H1 (cell line): ENCODE measurements around the gene GRK5. TPM values are rescaled to one million over a fixed set of nuclear protein-coding genes. Genes with fewer than 3 reads are reported as not detected.

Experiments used
- CTCF ChIA-PET: fragments of 300-600 bp; sonication (Branson Sonifier 250); formaldehyde crosslinking; loops from one replicate; lab custom pipeline; 2021; ENCODE audit not compliant: partially characterized antibody; lab: Charles Lee
- POLR2A ChIA-PET: fragments of 300-600 bp; sonication (Branson Sonifier 250); formaldehyde crosslinking; loops from one replicate; lab custom pipeline; 2021; ENCODE audit warnings: inconsistent platforms; ENCODE audit not compliant: partially characterized antibody; lab: Charles Lee
- DNase-seq, 2 experiments: peaks; one replicate each; pipeline versions ENCODE4 v3.0.0 to v3.0.0-alpha.2; 2010 to 2022; ENCODE audit warnings: low spot score in 2 of 2, low read depth in 1 of 2, mixed read lengths in 1 of 2
- FAIRE-seq: peaks from 2 replicates; lab custom pipeline; 2011; peaks lifted over from hg19 to GRCh38; lab: Jason Lieb, UNC
- H2AFZ ChIP-seq: 2 replicates; pipeline ENCODE4 v1.8.1; 2012; ENCODE audit warnings: low read length, inconsistent platforms
- H2AK5ac ChIP-seq: 2 replicates; pipeline ENCODE4 v1.6.1; 2013; ENCODE audit warnings: low read depth, low read length
- H2BK120ac ChIP-seq: replicated peaks from 2 replicates; pipeline ENCODE3; 2013; ENCODE audit warnings: low read depth, low read length, inconsistent platforms
- H2BK12ac ChIP-seq: 2 replicates; pipeline ENCODE4 v1.6.1; 2013; ENCODE audit warnings: low read depth, low read length
- H2BK15ac ChIP-seq: 2 replicates; pipeline ENCODE4 v1.6.1; 2013; ENCODE audit warnings: low read length
- H2BK20ac ChIP-seq: 2 replicates; pipeline ENCODE4 v1.6.1; 2013; ENCODE audit warnings: low read length
- H2BK5ac ChIP-seq: 2 replicates; pipeline ENCODE4 v1.6.1; 2013; ENCODE audit warnings: low read depth, low read length
- H3K14ac ChIP-seq: 2 replicates; pipeline ENCODE4 v1.6.1; 2013; ENCODE audit warnings: inconsistent platforms; ENCODE audit not compliant: insufficient read length
- H3K18ac ChIP-seq: 2 replicates; pipeline ENCODE4 v1.6.1; 2013; ENCODE audit warnings: low read length; ENCODE audit errors: extremely low read depth
- H3K23ac ChIP-seq: 2 replicates; pipeline ENCODE4 v1.6.1; 2013; ENCODE audit warnings: inconsistent platforms; ENCODE audit not compliant: insufficient read length
- H3K23me2 ChIP-seq: 2 replicates; pipeline ENCODE4 v1.6.1; 2013; ENCODE audit warnings: low read depth, low read length
- H3K27ac ChIP-seq: 2 replicates; pipeline ENCODE4 v1.6.1; 2011; ENCODE audit warnings: low read depth, low read length, inconsistent platforms
- H3K27me3 ChIP-seq, 4 experiments: replicated peaks in 1 of 4; 1 replicate in 1 of 4; 2 replicates in 3 of 4; pipeline versions ENCODE4 v1.6.1 to v1.8.1; 2011 to 2013; ENCODE audit warnings: low read length in 3 of 4, mild to moderate bottlenecking in 3 of 4, inconsistent platforms in 2 of 4, mixed read lengths in 2 of 4, moderate library complexity in 1 of 4; ENCODE audit not compliant: control insufficient read depth in 3 of 4, insufficient read depth in 3 of 4; ENCODE audit errors: extremely low read depth in 1 of 4
- H3K36me3 ChIP-seq, 4 experiments: 2 replicates each; pipeline versions ENCODE4 v1.6.1 to v1.8.1; 2011 to 2013; ENCODE audit warnings: mild to moderate bottlenecking in 4 of 4, low read length in 3 of 4, moderate library complexity in 2 of 4, control low read depth in 1 of 4, inconsistent platforms in 1 of 4; ENCODE audit not compliant: insufficient read depth in 4 of 4, control insufficient read depth in 2 of 4
- H3K4ac ChIP-seq: replicated peaks from 2 replicates; pipeline ENCODE3; 2013; ENCODE audit warnings: low read length, low read depth, mixed read lengths, inconsistent platforms; ENCODE audit not compliant: insufficient read length
- H3K4me1 ChIP-seq, 4 experiments: replicated peaks in 1 of 4; 1 replicate in 1 of 4; 2 replicates in 3 of 4; pipeline versions ENCODE4 v1.6.1 to v1.8.1; 2011 to 2013; ENCODE audit warnings: low read length in 3 of 4, inconsistent platforms in 2 of 4, mixed read lengths in 1 of 4; ENCODE audit not compliant: insufficient read depth in 4 of 4, control insufficient read depth in 3 of 4
- H3K4me2 ChIP-seq, 2 experiments: 2 replicates each; pipeline versions ENCODE4 v1.6.1 to v1.8.1; 2011 to 2013; ENCODE audit warnings: low read depth in 2 of 2, low read length in 2 of 2, control low read depth in 1 of 2, inconsistent platforms in 1 of 2, mild to moderate bottlenecking in 1 of 2; ENCODE audit not compliant: insufficient read depth in 1 of 2
- H3K4me3 ChIP-seq, 4 experiments: fragments of 200-600, 300-600 bp in 1 of 4; sonication (generic), shearing (Covaris generic), sonication (Bioruptor Twin) in 1 of 4; 2 replicates each; pipeline versions ENCODE4 v1.5.1 to v1.8.1; 2011 to 2016; ENCODE audit warnings: low read length in 4 of 4, low read depth in 3 of 4, control low read depth in 2 of 4, inconsistent platforms in 2 of 4, mild to moderate bottlenecking in 2 of 4, mixed read lengths in 1 of 4, moderate library complexity in 1 of 4; ENCODE audit not compliant: insufficient read depth in 2 of 4; ENCODE audit errors: extremely low read depth in 1 of 4
- H3K56ac ChIP-seq: replicated peaks from 2 replicates; pipeline ENCODE3; 2013; ENCODE audit warnings: low read depth, mild to moderate bottlenecking, mixed read lengths, low read length, inconsistent platforms; ENCODE audit not compliant: insufficient read length
- H3K79me1 ChIP-seq: 2 replicates; pipeline ENCODE4 v1.6.1; 2013; ENCODE audit warnings: low read depth, low read length, control low read depth
- H3K79me2 ChIP-seq, 2 experiments: 2 replicates each; pipeline versions ENCODE4 v1.6.1 to v1.8.1; 2012 to 2013; ENCODE audit warnings: low read length in 2 of 2, mild to moderate bottlenecking in 2 of 2, inconsistent platforms in 1 of 2; ENCODE audit not compliant: insufficient read depth in 2 of 2, control insufficient read depth in 1 of 2
- H3K9ac ChIP-seq, 4 experiments: replicated peaks in 1 of 4; 1 replicate in 1 of 4; 2 replicates in 3 of 4; pipeline versions ENCODE4 v1.6.1 to v1.8.1; 2011 to 2013; ENCODE audit warnings: low read depth in 3 of 4, low read length in 3 of 4, control low read depth in 2 of 4, mild to moderate bottlenecking in 2 of 4, moderate library complexity in 2 of 4, inconsistent platforms in 1 of 4; ENCODE audit errors: extremely low read depth in 1 of 4
- H3K9me3 ChIP-seq, 2 experiments: 2 replicates each; pipeline versions ENCODE4 v1.6.1 to v1.8.1; 2012 to 2013; ENCODE audit warnings: mild to moderate bottlenecking in 2 of 2, moderate library complexity in 2 of 2, control low read depth in 1 of 2, inconsistent platforms in 1 of 2, low read depth in 1 of 2, low read length in 1 of 2, mixed read lengths in 1 of 2; ENCODE audit not compliant: insufficient read depth in 2 of 2
- H4K20me1 ChIP-seq, 2 experiments: replicated peaks in 1 of 2; 2 replicates each; pipeline versions ENCODE3 to v1.8.1; 2011 to 2013; ENCODE audit warnings: inconsistent platforms in 2 of 2, low read length in 2 of 2, mild to moderate bottlenecking in 1 of 2; ENCODE audit not compliant: insufficient read depth in 2 of 2, control insufficient read depth in 1 of 2
- H4K5ac ChIP-seq: 2 replicates; pipeline ENCODE4 v1.6.1; 2013; ENCODE audit warnings: low read length, low read depth, mixed read lengths, inconsistent platforms; ENCODE audit not compliant: insufficient read length
- H4K8ac ChIP-seq: 2 replicates; pipeline ENCODE4 v1.8.0; 2013; ENCODE audit warnings: mild to moderate bottlenecking, moderate library complexity, low read length, inconsistent platforms; ENCODE audit not compliant: insufficient read depth; ENCODE audit errors: extremely low read depth
- H4K91ac ChIP-seq: replicated peaks from 2 replicates; pipeline ENCODE3; 2013; ENCODE audit warnings: low read length, mixed read lengths, inconsistent platforms; ENCODE audit not compliant: insufficient read length
- BRCA1 ChIP-seq: IDR thresholded peaks from 2 replicates; pipeline ENCODE4 v1.6.1; 2012; ENCODE audit warnings: low read depth, low read length, improper control_type of control experiment
- WGBS, 2 experiments: shearing (Covaris generic) in 1 of 2; methylation state at CpG; one replicate each; pipeline versions ENCODE4 v1.1.6 to v1.1.7; 2013 to 2015; ENCODE audit warnings: low lambda C conversion rate in 2 of 2, mixed read lengths in 2 of 2, inconsistent platforms in 1 of 2, low coverage in 1 of 2, missing lambda C conversion rate in 1 of 2; ENCODE audit not compliant: insufficient replicate concordance in 2 of 2, insufficient coverage in 1 of 2, insufficient read length in 1 of 2; ENCODE audit errors: extremely low coverage in 1 of 2, missing lambda C conversion rate in 1 of 2; 5-methylcytosine and 5-hydroxymethylcytosine counted together
- polyA plus RNA-seq, 7 experiments: library from polyadenylated mRNA; depleted of rRNA in 3 of 7; stranded (reverse) in 5 of 7; unstranded in 2 of 7; fragments of >200 nt in 5 of 7; fragments of 200-250 nt in 2 of 7; gene quantifications; 1 replicate in 5 of 7; 2 replicates in 1 of 7; 4 replicates in 1 of 7; pipeline versions ENCODE4 v1.2.1 to v1.2.3, GENCODE V29; 2011 to 2013; ENCODE audit warnings: missing spikeins in 2 of 7, mixed read lengths in 2 of 7
- total RNA-seq: library from RNA; stranded (reverse); fragmentation: NEBNext Ultra II Directional; extraction: Animal tissue kit (Norgen Biotek cat#: 25700); gene quantifications from 2 replicates; pipeline ENCODE4 v1.2.1, GENCODE V29; 2021

The GRK5 gene
- total and polyA plus RNA-seq, 2 of the 8 experiments (the other 6 are each of a cell fraction or from before 2014, with no cell fraction given) = 0.54 to 2.5 TPM

DNA sequence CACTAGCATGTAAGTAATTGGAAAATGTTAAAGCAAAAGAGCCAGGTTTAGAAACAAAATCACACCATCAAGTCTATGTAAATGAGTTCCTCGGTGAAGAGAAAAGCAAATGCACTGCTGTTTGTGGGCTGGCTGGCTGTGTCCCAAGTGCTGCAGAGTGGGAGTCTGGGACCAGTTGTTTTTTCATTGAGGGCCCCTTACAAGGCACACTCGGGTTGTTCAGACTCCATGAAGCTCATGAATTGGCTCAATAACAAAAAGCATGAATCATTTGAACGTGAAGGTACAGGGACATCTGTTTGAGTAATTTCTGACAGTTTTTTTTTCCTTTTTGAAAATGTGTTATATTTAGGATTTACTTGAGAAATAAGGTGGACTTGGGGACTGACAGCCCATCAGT, 28.0 kb downstream of the GRK5 start:
- WGBS, 2 experiments = 73% methylated on average over 3 of the region's 3 CpGs; no CpG with 5 or more reads in 1 of the 2 experiments
- no peak overlapping the region for H3K56ac ChIP-seq
- H3K18ac ChIP-seq = no peak overlapping the region
- H3K4me2 ChIP-seq = no peak overlapping the region
- H2BK15ac ChIP-seq = no peak overlapping the region
- H3K27me3 ChIP-seq = no peaks in the 10 kb centered on the region
- no peak overlapping the region for H3K9ac ChIP-seq
- H4K91ac ChIP-seq = no peak overlapping the region
- peaks cover 0 to 10% (median 3%) of the 10 kb centered on the region in 4 experiments; a peak in 3 of 7 replicates for H3K4me1 ChIP-seq
- H3K4ac ChIP-seq = no peak overlapping the region
- no peak overlapping the region for H2AFZ ChIP-seq
- no peak for TF ChIP-seq BRCA1
- H4K5ac ChIP-seq = no peak overlapping the region
- H3K79me2 ChIP-seq = no peaks in the 10 kb centered on the region
- H3K4me3 ChIP-seq = no peak overlapping the region
- H2BK12ac ChIP-seq = no peak overlapping the region
- no peaks in the 10 kb centered on the region for H3K36me3 ChIP-seq
- no peak overlapping the region for H4K8ac ChIP-seq
- H3K9me3 ChIP-seq = no peaks in the 10 kb centered on the region
- no peak for DNase-seq
- no peak overlapping the region for H2BK5ac ChIP-seq
- H2BK20ac ChIP-seq = no peak overlapping the region
- ChIA-PET POLR2A (no interaction called here), CTCF (interaction anchor here (0.7 to 1.1 kb wide), 2 partner anchors 16 to 18 kb away, joined by 3 read pairs; no protein-coding TSS in a partner anchor)
- H3K23me2 ChIP-seq = no peaks in the 10 kb centered on the region
- no peaks in the 10 kb centered on the region for H3K79me1 ChIP-seq
- H2AK5ac ChIP-seq = no peak overlapping the region
- FAIRE-seq = no peak
- no peaks in the 10 kb centered on the region for H4K20me1 ChIP-seq
- no peak overlapping the region for H3K27ac ChIP-seq
- no peak overlapping the region for H3K23ac ChIP-seq
- H3K14ac ChIP-seq = no peak overlapping the region
- no peak overlapping the region for H2BK120ac ChIP-seq
